HG02870 (cell line): ENCODE results near the gene ZNF473.
"Not testable (repeated sequence)": the region's sequence is repeated elsewhere in the genome, so short reads cannot be mapped to it uniquely, and the experiment has no call there.

ENCODE experiments used
- ATAC-seq: cut with Tn5 transposase; IDR thresholded peaks from one replicate; pipeline ENCODE4 v1.9.1; 2021; ENCODE audit warnings: mild to moderate bottlenecking, moderate library complexity; ENCODE audit not compliant: unreplicated experiment

ZNF473 gene

GRCh38 chr19:50097884-50098283 lies 72.1 kb downstream of the ZNF473 start:
- not testable (repeated sequence) for ATAC-seq

- ATAC-seq, result not testable (repeated sequence)
These were observed 73.1 kb downstream of the ZNF473 start for GRCh38 chr19:50098892-50099291.

DNA sequence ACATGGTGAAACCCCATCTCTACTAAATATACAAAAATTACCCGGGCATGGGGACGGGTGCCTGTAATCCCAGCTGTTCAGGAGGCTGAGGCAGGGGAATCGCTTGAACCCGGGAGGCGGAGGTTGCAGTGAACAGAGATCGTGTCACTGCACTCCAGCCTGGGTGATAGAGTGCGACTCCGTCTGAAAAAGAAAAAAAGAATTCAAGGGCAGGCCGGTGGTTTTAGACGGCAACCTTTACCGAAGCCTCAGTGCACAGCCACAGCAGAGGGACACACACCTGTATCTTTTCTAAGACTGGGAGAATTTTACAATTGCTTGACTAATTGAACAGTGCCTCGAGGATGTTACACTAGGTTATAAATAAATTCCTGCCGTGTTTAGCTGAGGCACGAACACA lies 73.9 kb downstream of the ZNF473 start:
- ATAC-seq, result not testable (repeated sequence)

DNA sequence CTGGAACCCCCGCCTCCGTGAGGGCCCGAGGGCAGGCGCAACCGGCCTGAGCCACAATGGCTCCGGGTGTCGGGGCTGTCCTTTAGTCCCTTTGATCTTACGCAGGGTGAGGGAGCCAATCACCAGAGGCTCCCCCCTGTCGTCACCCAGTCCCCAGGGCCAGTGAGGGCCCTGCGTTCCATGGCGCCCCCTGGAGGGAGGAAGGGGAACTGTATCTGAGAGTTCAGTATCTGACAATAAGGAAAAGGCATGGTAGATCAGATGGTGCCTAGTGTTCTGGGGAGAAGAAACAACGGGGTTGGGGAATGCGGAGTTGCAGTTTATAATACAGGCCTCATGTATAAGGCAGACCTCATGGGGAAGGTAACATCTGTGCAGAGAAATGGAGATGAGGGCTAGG lies 75.1 kb downstream of the ZNF473 start:
- ATAC-seq, result not testable (repeated sequence)
